ENCODE measurements around the gene TRAPPC2L. TPM values are rescaled to one million over a fixed set of nuclear protein-coding genes. Genes with fewer than 3 reads are reported as not detected.

TRAPPC2L gene
- total and polyA plus RNA-seq, 11 donors: 20.3 to 65.7 (median 44.2) TPM

DNA sequence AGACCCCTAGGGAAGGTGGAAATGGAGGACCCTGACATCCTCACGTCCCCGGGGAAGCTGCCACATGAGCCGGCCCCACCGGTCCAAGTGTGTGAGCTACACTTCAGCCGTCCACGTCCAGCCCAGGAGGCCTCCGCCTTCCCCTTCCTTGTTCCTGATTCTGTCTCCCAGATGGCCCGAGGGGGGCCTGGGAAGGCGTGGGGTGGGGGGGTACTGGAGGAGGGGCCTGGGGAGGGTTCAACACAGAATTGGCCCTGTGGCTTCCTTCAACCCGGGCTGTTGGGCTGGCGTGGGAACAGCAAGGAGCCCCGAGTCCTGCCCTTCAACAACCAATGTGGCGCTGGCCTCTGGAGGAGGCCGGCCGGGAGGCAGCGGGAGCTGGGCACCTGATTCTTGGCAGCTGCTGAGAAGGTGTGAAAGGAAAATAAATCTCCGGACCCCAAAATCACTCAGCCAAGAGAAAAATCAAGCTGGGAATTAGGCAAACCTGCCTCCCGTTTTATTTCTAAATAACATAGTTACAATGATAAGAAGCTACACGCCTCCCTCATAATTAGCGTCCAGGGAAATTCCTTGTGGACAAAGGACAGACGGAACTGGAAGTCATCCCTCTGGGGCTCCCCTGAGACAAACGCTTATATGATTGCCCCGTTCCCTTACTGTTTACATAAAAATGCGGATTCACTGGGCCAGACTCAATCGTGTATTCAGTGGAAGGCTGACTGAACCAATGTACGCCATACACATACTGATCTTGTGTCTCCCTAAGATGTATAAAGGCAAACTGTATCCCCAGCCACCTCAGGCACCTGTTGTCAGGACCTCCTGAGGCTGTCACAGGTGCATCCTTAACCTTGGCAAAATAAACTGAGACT lies 43.4 kb upstream of the TRAPPC2L start:
- no peak for TF ChIP-seq CTCF (IDR thresholded peaks at IDR 0.05)
- no peak for TF ChIP-seq POLR2A (IDR thresholded peaks at IDR 0.05)
- no peaks in the 10 kb centered on the region for H3K27me3 ChIP-seq
- H3K4me3 ChIP-seq: no peak overlapping the region
- no peaks in the 10 kb centered on the region for H3K9me3 ChIP-seq
- 58 to 60% (median 59%) methylated on average over 25 to 26 of the region's 26 CpGs for WGBS, 4 donors
- intact Hi-C loops (cut with DNase I): loop anchor here in 8 of 10 donors (2.0 to 10.0 kb wide), 12 partner anchors 43 to 403 kb away; partner anchors contain the start of genes ACSF3 (in 3 of the 8), GALNS (in 2 of the 8), TRAPPC2L (in 2 of the 8) and ZNF778 (in 2 of the 8)
- peaks cover 0 to 16% (median 4%) of the 10 kb centered on the region in 9 donors for H3K36me3 ChIP-seq
- ATAC-seq (no peak), DNase-seq (peak in 1 of 5 donors; percentile 58)
- H3K27ac ChIP-seq: peak overlapping the region in 6 of 12 donors; percentile 85 to 98 (median 92)
- peaks cover 0 to 41% (median 24%) of the 10 kb centered on the region in 12 donors for H3K4me1 ChIP-seq

DNA sequence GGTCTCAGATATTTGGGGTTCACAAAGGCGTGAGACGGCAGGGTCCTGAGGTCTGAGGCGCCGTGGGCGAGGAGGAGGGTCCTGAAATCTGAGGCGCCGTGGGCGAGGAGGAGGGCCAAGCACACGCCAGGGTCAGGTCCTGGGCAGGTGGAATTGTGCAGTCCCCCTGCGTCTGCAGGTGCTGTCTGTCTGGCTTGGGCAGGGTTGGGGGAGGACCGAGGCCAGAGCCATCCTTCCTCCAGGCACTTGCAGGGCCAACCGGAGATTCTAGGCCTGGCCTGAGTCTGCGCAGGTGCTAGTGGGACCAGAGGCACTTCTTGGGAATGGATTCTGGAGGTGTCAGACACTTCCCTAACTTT lies 42.8 kb upstream of the TRAPPC2L start:
- Histone ChIP-seq H3K4me1 (peaks cover 0 to 41% (median 24%) of the 10 kb centered on the region in 12 donors), H3K36me3 (peaks cover 0 to 10% (median 0%) of the 10 kb centered on the region in 9 donors), H3K27ac (no peak overlapping the region), H3K4me3 (no peak overlapping the region), H3K9me3 (no peaks in the 10 kb centered on the region), H3K27me3 (no peaks in the 10 kb centered on the region)
- no peak for ATAC-seq
- no peak for TF ChIP-seq POLR2A (IDR thresholded peaks at IDR 0.05)
- no peak for TF ChIP-seq CTCF (IDR thresholded peaks at IDR 0.05)
- intact Hi-C loops (cut with DNase I): loop anchor here in 8 of 10 donors (5.0 to 10.0 kb wide), 10 partner anchors 43 to 401 kb away; partner anchors contain the start of genes ACSF3 (in 3 of the 8), GALNS (in 1 of the 8), PABPN1L (in 1 of the 8) and TRAPPC2L (in 1 of the 8)
- DNase-seq: no peak
- WGBS, 4 donors: 84 to 95% (median 90%) methylated on average over 13 of the region's 13 CpGs

- TF ChIP-seq POLR2A (IDR thresholded peaks at IDR 0.05) (no peak), CTCF (IDR thresholded peaks at IDR 0.05) (no peak)
- intact Hi-C loops (cut with DNase I): loop anchor here in 8 of 10 donors (5.0 to 10.0 kb wide), 8 partner anchors 50 to 400 kb away; partner anchors contain the start of genes ACSF3 (in 3 of the 8), PABPN1L (in 1 of the 8) and ZNF778 (in 1 of the 8)
- Histone ChIP-seq H3K9me3 (no peaks in the 10 kb centered on the region), H3K27me3 (no peaks in the 10 kb centered on the region), H3K36me3 (no peaks in the 10 kb centered on the region), H3K4me1 (peaks cover 0 to 30% (median 19%) of the 10 kb centered on the region in 12 donors), H3K4me3 (no peak overlapping the region), H3K27ac (no peak overlapping the region)
- WGBS, 4 donors: 87 to 92% (median 89%) methylated on average over 7 to 10 of the region's 10 CpGs
- ATAC-seq (no peak), DNase-seq (no peak)
These were observed 41.7 kb upstream of the TRAPPC2L start for GRCh38 chr16:88815227-88815626.

Data from heart left ventricle (tissue), 16 donors.